H9 (cell line): ENCODE results near the gene CTRB2. TPM values are rescaled to one million over a fixed set of nuclear protein-coding genes. Genes with fewer than 3 reads are reported as not detected.

Experiments
- DNase-seq: peaks from one replicate; pipeline ENCODE4 v3.0.0-alpha.2; 2017
- H2AFZ ChIP-seq: one replicate; pipeline ENCODE4 v1.6.1; 2013; ENCODE audit warnings: mild to moderate bottlenecking, low read length, control low read depth, moderate library complexity
- H2AK5ac ChIP-seq: 2 replicates; pipeline ENCODE4 v1.6.1; 2013; ENCODE audit warnings: low read length, control low read depth, mixed read lengths; ENCODE audit not compliant: insufficient read length
- H2BK120ac ChIP-seq: one replicate; pipeline ENCODE4 v1.6.1; 2013; ENCODE audit warnings: low read depth, mild to moderate bottlenecking, low read length, control low read depth, inconsistent platforms; ENCODE audit not compliant: poor library complexity, severe bottlenecking
- H2BK12ac ChIP-seq: 2 replicates; pipeline ENCODE4 v1.6.1; 2013; ENCODE audit warnings: low read length, control low read depth, mixed read lengths, low read depth; ENCODE audit not compliant: insufficient read length
- H2BK15ac ChIP-seq: 2 replicates; pipeline ENCODE4 v1.6.1; 2013; ENCODE audit warnings: low read depth, low read length, control low read depth
- H2BK20ac ChIP-seq: one replicate; pipeline ENCODE4 v1.6.1; 2013; ENCODE audit warnings: low read depth, mild to moderate bottlenecking, low read length, control low read depth, inconsistent platforms; ENCODE audit not compliant: poor library complexity, severe bottlenecking
- H2BK5ac ChIP-seq: 2 replicates; pipeline ENCODE4 v1.6.1; 2013; ENCODE audit warnings: low read length, control low read depth, mixed read lengths; ENCODE audit not compliant: insufficient read length
- H3K14ac ChIP-seq: 2 replicates; pipeline ENCODE4 v1.6.1; 2013; ENCODE audit warnings: low read length, control low read depth; ENCODE audit not compliant: insufficient read depth
- H3K18ac ChIP-seq: 2 replicates; pipeline ENCODE4 v1.6.1; 2013; ENCODE audit warnings: low read depth, mild to moderate bottlenecking, mixed read lengths, low read length, control low read depth; ENCODE audit not compliant: insufficient read length
- H3K23ac ChIP-seq: 2 replicates; pipeline ENCODE4 v1.6.1; 2013; ENCODE audit warnings: low read length, control low read depth, mixed read lengths, low read depth; ENCODE audit not compliant: insufficient read length
- H3K23me2 ChIP-seq: 2 replicates; pipeline ENCODE4 v1.6.1; 2013; ENCODE audit warnings: low read depth, mild to moderate bottlenecking, mixed read lengths, low read length, control low read depth; ENCODE audit not compliant: insufficient read length, poor library complexity, severe bottlenecking
- H3K27ac ChIP-seq: 2 replicates; pipeline ENCODE4 v1.5.1; 2013; ENCODE audit warnings: low read length, control low read depth, mixed read lengths, low read depth; ENCODE audit not compliant: insufficient read length
- H3K27me3 ChIP-seq: 2 replicates; pipeline ENCODE4 v1.6.1; 2013; ENCODE audit warnings: low read length, control low read depth, inconsistent platforms; ENCODE audit not compliant: insufficient read depth
- H3K4ac ChIP-seq: 2 replicates; pipeline ENCODE4 v1.6.1; 2013; ENCODE audit warnings: low read depth, mild to moderate bottlenecking, control low read depth, inconsistent platforms, low read length, moderate library complexity
- H3K4me1 ChIP-seq: 2 replicates; pipeline ENCODE4 v1.6.1; 2013; ENCODE audit warnings: low read length, control low read depth, inconsistent platforms; ENCODE audit not compliant: insufficient read depth
- H3K4me2 ChIP-seq: 2 replicates; pipeline ENCODE4 v1.6.1; 2013; ENCODE audit warnings: low read length, control low read depth, mixed read lengths; ENCODE audit not compliant: insufficient read length, insufficient read depth
- H3K56ac ChIP-seq: 2 replicates; pipeline ENCODE4 v1.6.1; 2013; ENCODE audit warnings: low read depth, mild to moderate bottlenecking, mixed read lengths, low read length, control low read depth; ENCODE audit not compliant: insufficient read length
- H3K79me1 ChIP-seq: 2 replicates; pipeline ENCODE4 v1.6.1; 2013; ENCODE audit warnings: low read depth, mild to moderate bottlenecking, moderate library complexity, low read length, control low read depth, inconsistent platforms; ENCODE audit not compliant: insufficient read depth, poor library complexity, severe bottlenecking
- H3K79me2 ChIP-seq: 2 replicates; pipeline ENCODE4 v1.6.1; 2013; ENCODE audit warnings: low read length, control low read depth, inconsistent platforms; ENCODE audit not compliant: insufficient read depth
- H3K9ac ChIP-seq: 2 replicates; pipeline ENCODE4 v1.6.1; 2013; ENCODE audit warnings: low read length, control low read depth, mixed read lengths; ENCODE audit not compliant: insufficient read length; ENCODE audit errors: extremely low read depth
- H3K9me3 ChIP-seq: one replicate; pipeline ENCODE4 v1.6.1; 2013; ENCODE audit warnings: low read depth, low read length, inconsistent platforms; ENCODE audit not compliant: control insufficient read depth
- H3T11ph ChIP-seq: one replicate; pipeline ENCODE4 v1.6.1; 2013; ENCODE audit warnings: mild to moderate bottlenecking, low read length, control low read depth, inconsistent platforms
- H4K20me1 ChIP-seq: one replicate; pipeline ENCODE4 v1.6.1; 2013; ENCODE audit not compliant: control insufficient read depth, insufficient read length, insufficient read depth
- H4K5ac ChIP-seq: 2 replicates; pipeline ENCODE4 v1.6.1; 2013; ENCODE audit warnings: low read depth, mild to moderate bottlenecking, mixed read lengths, low read length, control low read depth; ENCODE audit not compliant: insufficient read length
- H4K8ac ChIP-seq: replicated peaks from 2 replicates; pipeline ENCODE4 v1.6.1; 2013; ENCODE audit warnings: low read length, control low read depth, mixed read lengths, low read depth; ENCODE audit not compliant: insufficient read length
- H4K91ac ChIP-seq: 2 replicates; pipeline ENCODE4 v1.6.1; 2013; ENCODE audit warnings: low read depth, mild to moderate bottlenecking, moderate library complexity, mixed read lengths, low read length, control low read depth; ENCODE audit not compliant: insufficient read length
- H3K27ac Mint-ChIP-seq, 3 experiments: 2 replicates in 2 of 3; 3 replicates in 1 of 3; pipeline ENCODE4 v1.8.0; 2020 to 2021; ENCODE audit warnings: mixed read lengths in 3 of 3, mild to moderate bottlenecking in 1 of 3, moderate library complexity in 1 of 3
- H3K27me3 Mint-ChIP-seq: 2 replicates; pipeline ENCODE4 v1.8.0; 2021; ENCODE audit warnings: low read depth, mild to moderate bottlenecking, moderate library complexity, mixed read lengths
- H3K36me3 Mint-ChIP-seq, 3 experiments: 2 replicates in 2 of 3; 3 replicates in 1 of 3; pipeline ENCODE4 v1.8.0; 2020 to 2021; ENCODE audit warnings: low read depth in 3 of 3, mixed read lengths in 3 of 3; ENCODE audit not compliant: insufficient read depth in 1 of 3
- H3K4me1 Mint-ChIP-seq, 2 experiments: 2 replicates each; pipeline ENCODE4 v1.8.0; 2020; ENCODE audit warnings: mixed read lengths in 2 of 2
- H3K4me3 Mint-ChIP-seq, 2 experiments: 2 replicates in 1 of 2; 3 replicates in 1 of 2; pipeline ENCODE4 v1.8.0; 2020 to 2021; ENCODE audit warnings: mild to moderate bottlenecking in 2 of 2, mixed read lengths in 2 of 2, moderate library complexity in 1 of 2
- H3K9me3 Mint-ChIP-seq, 2 experiments: 2 replicates in 1 of 2; 3 replicates in 1 of 2; pipeline ENCODE4 v1.8.0; 2020; ENCODE audit warnings: mild to moderate bottlenecking in 2 of 2, mixed read lengths in 2 of 2, moderate library complexity in 1 of 2
- CTCF ChIP-seq: fragments of 200-600 bp; sonication (generic); conservative IDR thresholded peaks from 3 replicates; pipeline ENCODE4 v1.8.0; 2021; ENCODE audit warnings: antibody characterized with exemption, mild to moderate bottlenecking
- WGBS: extraction: QIAGEN DNeasy Blood & Tissue Kit; methylation state at CpG from one replicate; pipeline ENCODE4 v1.1.7; 2013; ENCODE audit warnings: missing lambda C conversion rate, low lambda C conversion rate, mixed read lengths; ENCODE audit not compliant: insufficient read length; ENCODE audit errors: extremely low coverage; 5-methylcytosine and 5-hydroxymethylcytosine counted together
- total RNA-seq: library from RNA; stranded (reverse); gene quantifications from 2 replicates; pipeline ENCODE4 v1.2.1, GENCODE V29; 2021

Gene CTRB2
- total RNA-seq, 1 experiment from 2014 or later = not detected

- H3K36me3 Mint-ChIP-seq = peaks cover 31 to 39% (median 34%) of the 10 kb centered on the region in 3 experiments; a peak in 6 of 7 replicates
- Histone ChIP-seq H2BK20ac (no peak overlapping the region), H4K20me1 (no peaks in the 10 kb centered on the region), H3K4me1 (peaks cover 2% of the 10 kb centered on the region; the same call in 1 of the 2 replicates), H3K23ac (no peak overlapping the region), H3K27me3 (no peaks in the 10 kb centered on the region), H2AK5ac (no peak overlapping the region), H3K9ac (no peak overlapping the region), H3K14ac (peak overlapping the region; percentile 60), H4K5ac (no peak overlapping the region), H2BK120ac (no peak overlapping the region), H3K79me2 (peaks cover 49% of the 10 kb centered on the region; the same call in 1 of the 2 replicates), H3K4ac (peak overlapping the region; percentile 38), H3K18ac (peak overlapping the region; percentile 78), H3K27ac (no peak overlapping the region), H2BK12ac (no peak overlapping the region), H2BK15ac (no peak overlapping the region), H3K56ac (no peak overlapping the region), H2AFZ (no peak overlapping the region), H3K23me2 (no peaks in the 10 kb centered on the region), H3T11ph (no peak overlapping the region), H3K9me3 (no peaks in the 10 kb centered on the region), H3K4me2 (no peak overlapping the region), H3K79me1 (peaks cover 13% of the 10 kb centered on the region), H4K91ac (peak overlapping the region; percentile 70), H2BK5ac (no peak overlapping the region), H4K8ac (no peak overlapping the region)
- WGBS = no CpG with 5 or more reads among the region's 25 CpGs
- H3K27ac Mint-ChIP-seq = peak overlapping the region; percentile 90 to 99 (median 97)
- H3K4me3 Mint-ChIP-seq = peak overlapping the region in 1 of 2 experiments; percentile 38; a peak in 1 of 5 replicates
- TF ChIP-seq CTCF = no peak
- no peaks in the 10 kb centered on the region for H3K9me3 Mint-ChIP-seq
- peaks cover 41 to 50% of the 10 kb centered on the region in 2 experiments for H3K4me1 Mint-ChIP-seq
- peak; percentile 95 for DNase-seq
- no peaks in the 10 kb centered on the region; the same call in 1 of the 2 replicates for H3K27me3 Mint-ChIP-seq
Observed at GRCh38 chr16:75244844-75245758, 38.1 kb upstream of the CTRB2 start.
